Endodermal cell (in vitro differentiated cells): Measurements from ENCODE around the gene MTMR2. TPM values are rescaled to one million over a fixed set of nuclear protein-coding genes. Genes with fewer than 3 reads are reported as not detected.

ENCODE experiments used
- DNase-seq: peaks from one replicate; pipeline ENCODE4 v3.0.0-alpha.2; 2017
- H3K27ac ChIP-seq: 2 replicates; pipeline ENCODE4 v1.5.1; 2013; ENCODE audit warnings: mild to moderate bottlenecking, low read depth, low read length, moderate library complexity
- H3K27me3 ChIP-seq: 2 replicates; pipeline ENCODE4 v1.6.1; 2013; ENCODE audit warnings: mild to moderate bottlenecking, low read length, moderate library complexity; ENCODE audit not compliant: insufficient read depth, control insufficient read depth, poor library complexity, severe bottlenecking
- H3K36me3 ChIP-seq: 2 replicates; pipeline ENCODE4 v1.7.0; 2013; ENCODE audit warnings: mild to moderate bottlenecking, low read length, moderate library complexity; ENCODE audit not compliant: control insufficient read depth, insufficient read depth
- H3K4me1 ChIP-seq: one replicate; pipeline ENCODE4 v1.7.0; 2013; ENCODE audit warnings: low read length; ENCODE audit not compliant: control insufficient read depth, insufficient read depth
- H3K4me3 ChIP-seq: 2 replicates; pipeline ENCODE4 v1.5.1; 2013; ENCODE audit warnings: mild to moderate bottlenecking, low read length, moderate library complexity
- H3K9ac ChIP-seq: 2 replicates; pipeline ENCODE4 v1.6.1; 2013; ENCODE audit warnings: mild to moderate bottlenecking, low read length, moderate library complexity; ENCODE audit not compliant: poor library complexity, severe bottlenecking; ENCODE audit errors: extremely low read depth
- H3K9me3 ChIP-seq: 2 replicates; pipeline ENCODE4 v1.6.1; 2013; ENCODE audit warnings: mild to moderate bottlenecking, low read length, moderate library complexity; ENCODE audit not compliant: control insufficient read depth
- H3K27ac Mint-ChIP-seq: 2 replicates; pipeline ENCODE4 v1.8.0; 2020; ENCODE audit warnings: mixed read lengths
- H3K27me3 Mint-ChIP-seq: 2 replicates; pipeline ENCODE4 v1.8.0; 2021; ENCODE audit warnings: mild to moderate bottlenecking, mixed read lengths; ENCODE audit not compliant: insufficient read depth
- H3K36me3 Mint-ChIP-seq: 2 replicates; pipeline ENCODE4 v1.8.0; 2020; ENCODE audit warnings: low read depth, mixed read lengths
- H3K4me1 Mint-ChIP-seq: 2 replicates; pipeline ENCODE4 v1.8.0; 2020; ENCODE audit warnings: mixed read lengths
- H3K4me3 Mint-ChIP-seq: 2 replicates; pipeline ENCODE4 v1.8.0; 2020; ENCODE audit warnings: mild to moderate bottlenecking, moderate library complexity, mixed read lengths
- H3K9me3 Mint-ChIP-seq: 2 replicates; pipeline ENCODE4 v1.8.0; 2020; ENCODE audit warnings: mild to moderate bottlenecking, mixed read lengths
- WGBS, 2 experiments: methylation state at CpG; one replicate each; pipeline versions ENCODE4 v1.1.5 to v1.1.7; 2013; ENCODE audit warnings: missing lambda C conversion rate in 2 of 2, mixed read lengths in 1 of 2; ENCODE audit not compliant: insufficient coverage in 1 of 2, insufficient read length in 1 of 2; 5-methylcytosine and 5-hydroxymethylcytosine counted together
- total RNA-seq, 2 donors: library from RNA; stranded (reverse); fragmentation: NEBNext Ultra II Directional in 1 of 2; extraction: Animal tissue kit (Norgen Biotek cat#: 25700) in 1 of 2; gene quantifications; 2 replicates in 1 of 2; 3 replicates in 1 of 2; pipeline ENCODE4 v1.2.1, GENCODE V29; 2021
- TF ChIP-seq, protein P1 (sequence below): fragments of 200-600 bp; sonication (generic); conservative IDR thresholded peaks from 2 replicates; pipeline ENCODE4 v1.5.0; 2021; ENCODE audit warnings: antibody characterized with exemption, mild to moderate bottlenecking

The MTMR2 gene
- total RNA-seq, 2 donors from 2014 or later, result 56.9 to 65.8 TPM

DNA sequence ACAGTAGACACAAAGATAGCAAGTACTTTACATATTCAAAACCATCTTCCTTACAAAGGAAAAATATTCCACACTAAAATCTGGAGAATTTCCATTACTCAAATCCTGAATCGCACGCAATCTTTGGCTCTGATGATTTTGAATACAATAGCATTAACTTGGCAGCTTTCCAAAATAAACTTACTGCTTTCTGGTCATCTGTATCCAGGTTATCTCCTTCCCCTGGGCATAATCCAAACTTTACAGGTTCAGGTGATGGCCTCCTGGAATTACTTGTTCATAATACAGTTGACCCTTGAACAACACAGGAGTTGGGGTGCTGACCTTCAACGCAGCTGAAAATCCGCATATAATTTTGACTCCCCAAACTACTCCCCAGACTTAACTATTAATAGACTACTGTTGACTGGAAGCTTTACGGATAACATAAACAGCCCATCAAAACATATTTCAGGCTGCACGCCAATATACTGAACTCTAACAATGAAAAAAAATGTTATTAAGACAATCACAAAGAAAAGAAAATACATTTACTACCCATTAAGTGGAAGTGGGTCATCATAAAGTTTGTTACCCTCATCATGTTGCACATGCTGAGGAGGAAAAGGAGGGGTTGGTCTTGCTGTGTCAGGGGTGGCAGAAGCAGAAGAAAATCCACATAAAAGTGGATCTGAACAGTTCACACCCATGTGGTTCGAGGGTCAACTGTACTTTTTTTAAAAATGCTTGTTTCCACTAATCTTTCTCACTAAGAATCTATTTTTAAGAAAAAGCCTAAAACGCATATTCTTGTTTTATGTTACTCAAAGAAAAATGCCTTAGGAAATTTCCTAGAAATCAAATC, 6.5 kb downstream of the MTMR2 start:
- peaks cover 4% of the 10 kb centered on the region for H3K36me3 ChIP-seq
- no peak overlapping the region for H3K4me3 ChIP-seq
- Mint-ChIP-seq H3K4me3 (no peak overlapping the region), H3K36me3 (no peaks in the 10 kb centered on the region), H3K27me3 (no peaks in the 10 kb centered on the region), H3K9me3 (no peaks in the 10 kb centered on the region), H3K4me1 (peaks cover 29% of the 10 kb centered on the region), H3K27ac (no peak overlapping the region)
- H3K9ac ChIP-seq, result no peak overlapping the region
- no peak overlapping the region for H3K27ac ChIP-seq
- no peaks in the 10 kb centered on the region for H3K9me3 ChIP-seq
- H3K27me3 ChIP-seq, result no peaks in the 10 kb centered on the region
- WGBS, 2 experiments, result 89 to 93% methylated on average over 6 to 8 of the region's 8 CpGs
- TF ChIP-seq, protein P1, sequence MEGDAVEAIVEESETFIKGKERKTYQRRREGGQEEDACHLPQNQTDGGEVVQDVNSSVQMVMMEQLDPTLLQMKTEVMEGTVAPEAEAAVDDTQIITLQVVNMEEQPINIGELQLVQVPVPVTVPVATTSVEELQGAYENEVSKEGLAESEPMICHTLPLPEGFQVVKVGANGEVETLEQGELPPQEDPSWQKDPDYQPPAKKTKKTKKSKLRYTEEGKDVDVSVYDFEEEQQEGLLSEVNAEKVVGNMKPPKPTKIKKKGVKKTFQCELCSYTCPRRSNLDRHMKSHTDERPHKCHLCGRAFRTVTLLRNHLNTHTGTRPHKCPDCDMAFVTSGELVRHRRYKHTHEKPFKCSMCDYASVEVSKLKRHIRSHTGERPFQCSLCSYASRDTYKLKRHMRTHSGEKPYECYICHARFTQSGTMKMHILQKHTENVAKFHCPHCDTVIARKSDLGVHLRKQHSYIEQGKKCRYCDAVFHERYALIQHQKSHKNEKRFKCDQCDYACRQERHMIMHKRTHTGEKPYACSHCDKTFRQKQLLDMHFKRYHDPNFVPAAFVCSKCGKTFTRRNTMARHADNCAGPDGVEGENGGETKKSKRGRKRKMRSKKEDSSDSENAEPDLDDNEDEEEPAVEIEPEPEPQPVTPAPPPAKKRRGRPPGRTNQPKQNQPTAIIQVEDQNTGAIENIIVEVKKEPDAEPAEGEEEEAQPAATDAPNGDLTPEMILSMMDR, result no peak
- peaks cover 3% of the 10 kb centered on the region for H3K4me1 ChIP-seq
- no peak for DNase-seq

DNA sequence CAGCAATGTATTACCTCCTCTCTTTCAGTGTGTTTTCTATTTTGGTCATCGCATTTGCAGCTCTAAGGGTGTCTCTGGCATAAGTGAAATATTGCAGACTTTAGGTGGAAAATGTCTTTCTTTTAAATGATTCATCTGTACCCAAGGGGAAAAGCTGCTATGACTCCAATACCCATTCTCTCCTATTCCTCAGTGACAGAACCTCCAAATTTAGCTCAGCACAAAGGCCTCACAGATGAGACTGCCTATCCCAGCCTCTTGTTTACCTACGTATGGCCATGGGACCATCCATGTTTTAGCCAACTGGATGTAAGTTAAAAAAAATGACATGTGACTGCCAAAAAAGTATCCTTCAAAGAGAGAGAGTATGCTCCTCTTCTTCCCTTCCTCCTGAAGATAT, 7.9 kb downstream of the MTMR2 start:
- TF ChIP-seq, protein P1, result no peak
- no peak overlapping the region for H3K27ac ChIP-seq
- Mint-ChIP-seq H3K4me3 (no peak overlapping the region), H3K27me3 (no peaks in the 10 kb centered on the region), H3K36me3 (no peaks in the 10 kb centered on the region), H3K9me3 (no peaks in the 10 kb centered on the region), H3K27ac (no peak overlapping the region), H3K4me1 (peaks cover 25% of the 10 kb centered on the region)
- H3K36me3 ChIP-seq, result peaks cover 4% of the 10 kb centered on the region
- H3K9me3 ChIP-seq, result no peaks in the 10 kb centered on the region
- H3K4me3 ChIP-seq, result no peak overlapping the region
- no peaks in the 10 kb centered on the region for H3K27me3 ChIP-seq
- H3K4me1 ChIP-seq, result peaks cover 3% of the 10 kb centered on the region
- WGBS, 2 experiments, result 90% methylated on average over 2 of the region's 2 CpGs; no CpG with 5 or more reads in 1 of the 2 experiments
- no peak overlapping the region for H3K9ac ChIP-seq
- no peak for DNase-seq

DNA sequence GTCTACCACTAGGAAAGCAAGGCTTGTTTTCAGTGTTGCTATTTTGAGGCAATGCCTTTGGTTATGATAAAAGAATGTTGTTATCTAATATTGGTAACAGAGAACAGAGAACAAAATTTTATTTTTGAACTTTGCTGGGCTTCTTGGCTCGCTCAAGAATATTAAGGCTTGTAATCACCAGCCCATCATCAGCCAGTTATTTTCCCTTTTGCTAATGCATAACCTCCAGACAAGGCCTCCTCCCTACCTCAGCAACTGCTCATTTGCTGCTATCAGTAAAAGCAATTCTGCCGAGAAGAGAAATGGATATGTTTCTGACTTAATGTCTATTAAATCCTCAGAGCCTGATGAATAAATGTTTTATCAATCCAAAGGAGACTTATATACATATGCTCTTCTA, 8.9 kb downstream of the MTMR2 start:
- DNase-seq, result no peak
- Histone ChIP-seq H3K27me3 (no peaks in the 10 kb centered on the region), H3K36me3 (peaks cover 4% of the 10 kb centered on the region), H3K4me1 (peaks cover 3% of the 10 kb centered on the region), H3K4me3 (no peak overlapping the region), H3K9me3 (no peaks in the 10 kb centered on the region), H3K27ac (no peak overlapping the region), H3K9ac (no peak overlapping the region)
- no peak overlapping the region for H3K4me3 Mint-ChIP-seq
- peaks cover 25% of the 10 kb centered on the region for H3K4me1 Mint-ChIP-seq
- H3K9me3 Mint-ChIP-seq, result no peaks in the 10 kb centered on the region
- TF ChIP-seq, protein P1, result no peak
- H3K36me3 Mint-ChIP-seq, result no peaks in the 10 kb centered on the region
- WGBS, 2 experiments, result 98 to 100% methylated on average over 1 to 2 of the region's 2 CpGs
- no peak overlapping the region for H3K27ac Mint-ChIP-seq
- no peaks in the 10 kb centered on the region for H3K27me3 Mint-ChIP-seq
